Measurements from ENCODE around the gene CHAF1A.

- TF ChIP-seq CTCF (IDR thresholded peaks at IDR 0.05; ENCODE audit: poor library complexity, severe bottlenecking) (no peak), REST (IDR thresholded peaks at IDR 0.05; ENCODE audit: borderline replicate concordance) (no peak), POLR2AphosphoS5 (IDR thresholded peaks at IDR 0.05) (no peak), RAD21 (conservative IDR thresholded peaks at IDR 0.05) (no peak), TAF1 (IDR thresholded peaks at IDR 0.05; ENCODE audit: low read depth) (no peak), EP300 (conservative IDR thresholded peaks at IDR 0.05; ENCODE audit: poor library complexity, severe bottlenecking) (no peak), EZH2 (IDR thresholded peaks at IDR 0.05; ENCODE audit: borderline replicate concordance, insufficient read depth, low read length, poor library complexity, severe bottlenecking) (no peak), SMC3 (conservative IDR thresholded peaks at IDR 0.05; ENCODE audit: poor library complexity) (no peak)
Observed at GRCh38 chr19:4414800-4415321, 12.4 kb downstream of the CHAF1A start.
